ENCODE measurements around the gene LMOD1. TPM values are rescaled to one million over a fixed set of nuclear protein-coding genes. Genes with fewer than 3 reads are reported as not detected.

LMOD1 gene
- total RNA-seq, 1 experiment from 2014 or later: 6.0 TPM

GRCh38 chr1:201892211-201892610 lies 54.1 kb downstream of the LMOD1 start:
- DNase-seq (ENCODE audit: low read depth): no peak

GRCh38 chr1:201891451-201892045 lies 54.8 kb downstream of the LMOD1 start:
- no peak for DNase-seq (ENCODE audit: low read depth)

- no peak for DNase-seq (ENCODE audit: low read depth)
Measured at GRCh38 chr1:201890806-201891450, 55.4 kb downstream of the LMOD1 start.

GRCh38 chr1:201890223-201890622 lies 56.1 kb downstream of the LMOD1 start:
- no peak for DNase-seq (ENCODE audit: low read depth)

- DNase-seq (ENCODE audit: low read depth): no peak
Measured at GRCh38 chr1:201889090-201889968, 57.0 kb downstream of the LMOD1 start.

- peak; percentile 89 for DNase-seq (ENCODE audit: low read depth)
Measured at GRCh38 chr1:201888282-201889089, 57.9 kb downstream of the LMOD1 start, which contains the start of gene SHISA4. Gene SHISA4 (plus strand): TSS chr1:201888898. CDS start chr1:201888995, 97 bp downstream.

GRCh38 chr1:201887116-201887866 lies 59.1 kb downstream of the LMOD1 start:
- DNase-seq (ENCODE audit: low read depth): no peak

- DNase-seq (ENCODE audit: low read depth): no peak
Measured at GRCh38 chr1:201886103-201886885, 60.1 kb downstream of the LMOD1 start.

GRCh38 chr1:201885531-201886075 lies 60.7 kb downstream of the LMOD1 start:
- DNase-seq (ENCODE audit: low read depth): peak; percentile 72

- no peak for DNase-seq (ENCODE audit: low read depth)
Measured at GRCh38 chr1:201884425-201884824, 61.9 kb downstream of the LMOD1 start.

GRCh38 chr1:201883786-201884185 lies 62.6 kb downstream of the LMOD1 start:
- DNase-seq (ENCODE audit: low read depth): peak; percentile 71

- DNase-seq (ENCODE audit: low read depth): no peak
Measured at GRCh38 chr1:201883266-201883665, 63.1 kb downstream of the LMOD1 start.

GRCh38 chr1:201882665-201883132 lies 63.6 kb downstream of the LMOD1 start:
- peak; percentile 93 for DNase-seq (ENCODE audit: low read depth)

GRCh38 chr1:201881617-201882016 lies 64.7 kb downstream of the LMOD1 start:
- no peak for DNase-seq (ENCODE audit: low read depth)

GRCh38 chr1:201880928-201881571 lies 65.3 kb downstream of the LMOD1 start:
- DNase-seq (ENCODE audit: low read depth): no peak

GRCh38 chr1:201877877-201878401 lies 68.4 kb downstream of the LMOD1 start:
- DNase-seq (ENCODE audit: low read depth): peak; percentile 75

GRCh38 chr1:201876148-201876818 lies 70.1 kb downstream of the LMOD1 start:
- no peak for DNase-seq (ENCODE audit: low read depth)

- DNase-seq (ENCODE audit: low read depth): no peak
Measured at GRCh38 chr1:201874672-201875071, 71.7 kb downstream of the LMOD1 start.
